SK-N-SH (cell line): ENCODE data around the gene ARHGEF39. TPM values are rescaled to one million over a fixed set of nuclear protein-coding genes. Genes with fewer than 3 reads are reported as not detected.

Source experiments
- CTCF ChIA-PET: fragments of 300-600, 350-600 bp; formaldehyde crosslinking; extraction: SDS; loops from one replicate; lab custom pipeline; 2021; lab: Yijun Ruan, JAX
- POLR2A ChIA-PET: fragments of 350-600 bp; sonication (Branson Sonifier 250); formaldehyde crosslinking; extraction: SDS; loops from one replicate; lab custom pipeline; 2020; ENCODE audit warnings: antibody characterized with exemption, inconsistent platforms; lab: Yijun Ruan, JAX
- DNase-seq: peaks from one replicate; pipeline ENCODE4 v3.0.0; 2012
- H2AFZ ChIP-seq: fragments of 200-600 bp; sonication (generic); 2 replicates; pipeline ENCODE4 v1.8.1; 2016; ENCODE audit warnings: antibody characterized with exemption, mild to moderate bottlenecking, low read depth
- H3F3A ChIP-seq: fragments of 200-600 bp; sonication (generic); replicated peaks from 2 replicates; pipeline ENCODE3; 2016; ENCODE audit warnings: antibody characterized with exemption, mild to moderate bottlenecking; ENCODE audit not compliant: insufficient read depth
- H3K27ac ChIP-seq, 2 experiments: fragments of 200-500 bp in 1 of 2; fragments of 200-600 bp in 1 of 2; sonication (Bioruptor generic) in 1 of 2; sonication (generic), shearing (Covaris generic) in 1 of 2; 2 replicates each; pipeline versions ENCODE4 v1.5.1 to v1.6.1; 2014 to 2016; ENCODE audit warnings: low read depth in 2 of 2, inconsistent platforms in 1 of 2, low read length in 1 of 2, mild to moderate bottlenecking in 1 of 2, mixed read lengths in 1 of 2
- H3K27me3 ChIP-seq: fragments of 200-600 bp; sonication (generic), shearing (Covaris generic); 2 replicates; pipeline ENCODE4 v1.6.1; 2016; ENCODE audit warnings: mixed run types; ENCODE audit not compliant: insufficient read depth
- H3K36me3 ChIP-seq, 2 experiments: fragments of 200-500 bp in 1 of 2; fragments of 200-600 bp in 1 of 2; sonication (Bioruptor generic) in 1 of 2; sonication (generic) in 1 of 2; replicated peaks in 1 of 2; 2 replicates each; pipeline versions ENCODE3 to v1.5.1; 2014 to 2016; ENCODE audit warnings: low read length in 1 of 2, mild to moderate bottlenecking in 1 of 2; ENCODE audit not compliant: insufficient read depth in 2 of 2, control insufficient read depth in 1 of 2
- H3K4me1 ChIP-seq, 2 experiments: fragments of 200-500 bp in 1 of 2; fragments of 200-600 bp in 1 of 2; sonication (Bioruptor generic) in 1 of 2; sonication (generic), shearing (Covaris generic) in 1 of 2; 2 replicates each; pipeline versions ENCODE4 v1.5.1 to v1.6.1; 2014 to 2016; ENCODE audit warnings: low read depth in 1 of 2, low read length in 1 of 2, mixed run types in 1 of 2; ENCODE audit not compliant: insufficient read depth in 2 of 2, control insufficient read depth in 1 of 2
- H3K4me2 ChIP-seq: fragments of 200-600 bp; sonication (generic), shearing (Covaris generic); 2 replicates; pipeline ENCODE4 v1.6.1; 2017; ENCODE audit warnings: mixed run types
- H3K4me3 ChIP-seq, 2 experiments: fragments of 200-500 bp in 1 of 2; fragments of 200-600 bp in 1 of 2; sonication (Bioruptor generic) in 1 of 2; sonication (generic), shearing (Covaris generic) in 1 of 2; 2 replicates each; pipeline versions ENCODE4 v1.5.1 to v1.8.1; 2014 to 2016; ENCODE audit warnings: low read depth in 2 of 2, inconsistent platforms in 1 of 2, low read length in 1 of 2, mild to moderate bottlenecking in 1 of 2, mixed read lengths in 1 of 2, moderate library complexity in 1 of 2
- H3K79me2 ChIP-seq: fragments of 200-600 bp; sonication (generic); 2 replicates; pipeline ENCODE4 v1.8.1; 2017; ENCODE audit warnings: mild to moderate bottlenecking; ENCODE audit not compliant: insufficient read depth
- H3K9ac ChIP-seq: fragments of 200-600 bp; sonication (generic); 2 replicates; pipeline ENCODE4 v1.6.1; 2017; ENCODE audit warnings: mixed run types
- H3K9me2 ChIP-seq: fragments of 200-600 bp; sonication (generic); 2 replicates; pipeline ENCODE4 v1.6.1; 2017; ENCODE audit warnings: mixed run types
- H3K9me3 ChIP-seq: fragments of 200-600 bp; sonication (generic); 2 replicates; pipeline ENCODE4 v1.6.1; 2017; ENCODE audit warnings: mixed run types, mild to moderate bottlenecking, moderate library complexity
- H4K20me1 ChIP-seq: fragments of 200-600 bp; sonication (generic); 2 replicates; pipeline ENCODE4 v1.6.1; 2017; ENCODE audit warnings: mild to moderate bottlenecking, mixed run types; ENCODE audit not compliant: insufficient read depth
- FOSL2 ChIP-seq: IDR thresholded peaks from 2 replicates; pipeline ENCODE4 v1.4.0; 2012; ENCODE audit warnings: low read depth, mild to moderate bottlenecking, moderate library complexity, borderline replicate concordance
- MEF2A ChIP-seq: IDR thresholded peaks from 2 replicates; pipeline ENCODE4 v1.4.0; 2012; ENCODE audit warnings: low read depth, borderline replicate concordance
- MXI1 ChIP-seq: IDR thresholded peaks from 2 replicates; pipeline ENCODE4 v1.6.1; 2012; ENCODE audit warnings: mild to moderate bottlenecking, low read depth, low read length, improper control_type of control experiment
- NRF1 ChIP-seq: IDR thresholded peaks from 2 replicates; pipeline ENCODE4 v1.6.1; 2012; ENCODE audit warnings: low read depth, mild to moderate bottlenecking, low read length
- POLR2AphosphoS5 ChIP-seq: IDR thresholded peaks from 2 replicates; pipeline ENCODE4 v1.6.1; 2012; ENCODE audit warnings: low read depth, low read length
- RCOR1 ChIP-seq: fragments of 150-350 bp; IDR thresholded peaks from 2 replicates; pipeline ENCODE4 v1.6.1; 2017; ENCODE audit warnings: antibody characterized with exemption, low read length
- WGBS: methylation state at CpG from one replicate; pipeline ENCODE4 v1.1.6; 2017; ENCODE audit warnings: low lambda C conversion rate; 5-methylcytosine and 5-hydroxymethylcytosine counted together
- polyA plus RNA-seq, 3 experiments: library from polyadenylated mRNA; depleted of rRNA; stranded (reverse); fragments of >200 nt; gene quantifications; 2 replicates each; pipeline ENCODE4 v1.2.3, GENCODE V29; 2012
- TF ChIP-seq, protein P1 (sequence below): fragments of 200-600 bp; sonication (generic); IDR thresholded peaks from 2 replicates; pipeline ENCODE4 v1.6.1; 2017; ENCODE audit warnings: antibody characterized with exemption, mild to moderate bottlenecking, moderate library complexity
- TF ChIP-seq, protein P2 (sequence below): IDR thresholded peaks from 2 replicates; pipeline ENCODE4 v1.4.0; 2012; ENCODE audit warnings: low read depth, borderline replicate concordance
- TF ChIP-seq, protein P3 (sequence below): IDR thresholded peaks from 2 replicates; pipeline ENCODE4 v1.6.1; 2012; ENCODE audit warnings: mild to moderate bottlenecking, low read depth, low read length, moderate library complexity
- TF ChIP-seq, protein P4 (sequence below): IDR thresholded peaks from 2 replicates; pipeline ENCODE4; 2012

ARHGEF39 gene
- polyA plus RNA-seq, 1 of the 3 experiments (the other 2 are of a cell fraction): 4.9 TPM

DNA sequence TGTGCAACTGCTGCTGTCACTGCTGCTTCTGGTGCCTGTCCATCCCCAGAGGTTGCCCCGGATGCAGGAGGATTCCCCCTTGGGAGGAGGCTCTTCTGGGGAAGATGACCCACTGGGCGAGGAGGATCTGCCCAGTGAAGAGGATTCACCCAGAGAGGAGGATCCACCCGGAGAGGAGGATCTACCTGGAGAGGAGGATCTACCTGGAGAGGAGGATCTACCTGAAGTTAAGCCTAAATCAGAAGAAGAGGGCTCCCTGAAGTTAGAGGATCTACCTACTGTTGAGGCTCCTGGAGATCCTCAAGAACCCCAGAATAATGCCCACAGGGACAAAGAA is 9.0 kb upstream of the ARHGEF39 start:
- Histone ChIP-seq H3K27ac (no peak overlapping the region), H3K36me3 (no peaks in the 10 kb centered on the region), H2AFZ (no peak overlapping the region), H3F3A (peaks cover 11% of the 10 kb centered on the region), H3K4me1 (peaks cover 0 to 13% of the 10 kb centered on the region in 2 experiments; a peak in 1 of 4 replicates), H3K79me2 (no peaks in the 10 kb centered on the region), H3K27me3 (no peaks in the 10 kb centered on the region), H3K4me3 (no peak overlapping the region), H3K9me3 (no peaks in the 10 kb centered on the region), H3K4me2 (0 out of 2 replicates have a peak overlapping the region, but pooled peaks have one; percentile 32), H3K9me2 (no peaks in the 10 kb centered on the region), H4K20me1 (no peaks in the 10 kb centered on the region), H3K9ac (no peak overlapping the region)
- ChIA-PET POLR2A (interaction anchor here (0.7 kb wide), 1 partner anchor 17 kb away, joined by 4 read pairs; no protein-coding TSS in a partner anchor), CTCF (interaction anchor here (1.0 to 3.2 kb wide), 3 partner anchors 9 to 55 kb away, joined by 5 to 23 read pairs (median 19); partner anchors contain the start of genes ARHGEF39, CCDC107 and RMRP)
- 67% methylated on average over 3 of the region's 3 CpGs for WGBS
- no peak for DNase-seq
- no peak for TF ChIP-seq POLR2AphosphoS5
- TF ChIP-seq, protein P1, sequence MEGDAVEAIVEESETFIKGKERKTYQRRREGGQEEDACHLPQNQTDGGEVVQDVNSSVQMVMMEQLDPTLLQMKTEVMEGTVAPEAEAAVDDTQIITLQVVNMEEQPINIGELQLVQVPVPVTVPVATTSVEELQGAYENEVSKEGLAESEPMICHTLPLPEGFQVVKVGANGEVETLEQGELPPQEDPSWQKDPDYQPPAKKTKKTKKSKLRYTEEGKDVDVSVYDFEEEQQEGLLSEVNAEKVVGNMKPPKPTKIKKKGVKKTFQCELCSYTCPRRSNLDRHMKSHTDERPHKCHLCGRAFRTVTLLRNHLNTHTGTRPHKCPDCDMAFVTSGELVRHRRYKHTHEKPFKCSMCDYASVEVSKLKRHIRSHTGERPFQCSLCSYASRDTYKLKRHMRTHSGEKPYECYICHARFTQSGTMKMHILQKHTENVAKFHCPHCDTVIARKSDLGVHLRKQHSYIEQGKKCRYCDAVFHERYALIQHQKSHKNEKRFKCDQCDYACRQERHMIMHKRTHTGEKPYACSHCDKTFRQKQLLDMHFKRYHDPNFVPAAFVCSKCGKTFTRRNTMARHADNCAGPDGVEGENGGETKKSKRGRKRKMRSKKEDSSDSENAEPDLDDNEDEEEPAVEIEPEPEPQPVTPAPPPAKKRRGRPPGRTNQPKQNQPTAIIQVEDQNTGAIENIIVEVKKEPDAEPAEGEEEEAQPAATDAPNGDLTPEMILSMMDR: no peak
- no peak for TF ChIP-seq RCOR1
- TF ChIP-seq, protein P2, sequence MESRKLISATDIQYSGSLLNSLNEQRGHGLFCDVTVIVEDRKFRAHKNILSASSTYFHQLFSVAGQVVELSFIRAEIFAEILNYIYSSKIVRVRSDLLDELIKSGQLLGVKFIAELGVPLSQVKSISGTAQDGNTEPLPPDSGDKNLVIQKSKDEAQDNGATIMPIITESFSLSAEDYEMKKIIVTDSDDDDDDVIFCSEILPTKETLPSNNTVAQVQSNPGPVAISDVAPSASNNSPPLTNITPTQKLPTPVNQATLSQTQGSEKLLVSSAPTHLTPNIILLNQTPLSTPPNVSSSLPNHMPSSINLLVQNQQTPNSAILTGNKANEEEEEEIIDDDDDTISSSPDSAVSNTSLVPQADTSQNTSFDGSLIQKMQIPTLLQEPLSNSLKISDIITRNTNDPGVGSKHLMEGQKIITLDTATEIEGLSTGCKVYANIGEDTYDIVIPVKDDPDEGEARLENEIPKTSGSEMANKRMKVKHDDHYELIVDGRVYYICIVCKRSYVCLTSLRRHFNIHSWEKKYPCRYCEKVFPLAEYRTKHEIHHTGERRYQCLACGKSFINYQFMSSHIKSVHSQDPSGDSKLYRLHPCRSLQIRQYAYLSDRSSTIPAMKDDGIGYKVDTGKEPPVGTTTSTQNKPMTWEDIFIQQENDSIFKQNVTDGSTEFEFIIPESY: no peak
- TF ChIP-seq, protein P3, sequence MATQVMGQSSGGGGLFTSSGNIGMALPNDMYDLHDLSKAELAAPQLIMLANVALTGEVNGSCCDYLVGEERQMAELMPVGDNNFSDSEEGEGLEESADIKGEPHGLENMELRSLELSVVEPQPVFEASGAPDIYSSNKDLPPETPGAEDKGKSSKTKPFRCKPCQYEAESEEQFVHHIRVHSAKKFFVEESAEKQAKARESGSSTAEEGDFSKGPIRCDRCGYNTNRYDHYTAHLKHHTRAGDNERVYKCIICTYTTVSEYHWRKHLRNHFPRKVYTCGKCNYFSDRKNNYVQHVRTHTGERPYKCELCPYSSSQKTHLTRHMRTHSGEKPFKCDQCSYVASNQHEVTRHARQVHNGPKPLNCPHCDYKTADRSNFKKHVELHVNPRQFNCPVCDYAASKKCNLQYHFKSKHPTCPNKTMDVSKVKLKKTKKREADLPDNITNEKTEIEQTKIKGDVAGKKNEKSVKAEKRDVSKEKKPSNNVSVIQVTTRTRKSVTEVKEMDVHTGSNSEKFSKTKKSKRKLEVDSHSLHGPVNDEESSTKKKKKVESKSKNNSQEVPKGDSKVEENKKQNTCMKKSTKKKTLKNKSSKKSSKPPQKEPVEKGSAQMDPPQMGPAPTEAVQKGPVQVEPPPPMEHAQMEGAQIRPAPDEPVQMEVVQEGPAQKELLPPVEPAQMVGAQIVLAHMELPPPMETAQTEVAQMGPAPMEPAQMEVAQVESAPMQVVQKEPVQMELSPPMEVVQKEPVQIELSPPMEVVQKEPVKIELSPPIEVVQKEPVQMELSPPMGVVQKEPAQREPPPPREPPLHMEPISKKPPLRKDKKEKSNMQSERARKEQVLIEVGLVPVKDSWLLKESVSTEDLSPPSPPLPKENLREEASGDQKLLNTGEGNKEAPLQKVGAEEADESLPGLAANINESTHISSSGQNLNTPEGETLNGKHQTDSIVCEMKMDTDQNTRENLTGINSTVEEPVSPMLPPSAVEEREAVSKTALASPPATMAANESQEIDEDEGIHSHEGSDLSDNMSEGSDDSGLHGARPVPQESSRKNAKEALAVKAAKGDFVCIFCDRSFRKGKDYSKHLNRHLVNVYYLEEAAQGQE: no peak
- TF ChIP-seq, protein P4, sequence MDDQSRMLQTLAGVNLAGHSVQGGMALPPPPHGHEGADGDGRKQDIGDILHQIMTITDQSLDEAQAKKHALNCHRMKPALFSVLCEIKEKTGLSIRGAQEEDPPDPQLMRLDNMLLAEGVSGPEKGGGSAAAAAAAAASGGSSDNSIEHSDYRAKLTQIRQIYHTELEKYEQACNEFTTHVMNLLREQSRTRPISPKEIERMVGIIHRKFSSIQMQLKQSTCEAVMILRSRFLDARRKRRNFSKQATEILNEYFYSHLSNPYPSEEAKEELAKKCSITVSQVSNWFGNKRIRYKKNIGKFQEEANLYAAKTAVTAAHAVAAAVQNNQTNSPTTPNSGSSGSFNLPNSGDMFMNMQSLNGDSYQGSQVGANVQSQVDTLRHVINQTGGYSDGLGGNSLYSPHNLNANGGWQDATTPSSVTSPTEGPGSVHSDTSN: no peak
- TF ChIP-seq NRF1: no peak
- no peak for TF ChIP-seq MEF2A
- no peak for TF ChIP-seq FOSL2
- TF ChIP-seq MXI1: no peak
